Fibroblast of the conjunctiva (primary cell): ENCODE measurements around the gene MTHFD2L.

Source experiments
- DNase-seq: peaks from one replicate; pipeline ENCODE4 v3.0.0-alpha.2; 2010; ENCODE audit warnings: low read depth

The MTHFD2L gene

GRCh38 chr4:74307170-74307569, 149.3 kb downstream of the MTHFD2L start:
- no peak for DNase-seq

- DNase-seq, result no peak
Observed at GRCh38 chr4:74308215-74308614, 150.3 kb downstream of the MTHFD2L start, which contains the start of gene EPGN. Gene EPGN (plus strand): TSS chr4:74308470. CDS start chr4:74308534, 64 bp downstream.

GRCh38 chr4:74309223-74309622, 151.3 kb downstream of the MTHFD2L start:
- no peak for DNase-seq

GRCh38 chr4:74311696-74312313, 153.9 kb downstream of the MTHFD2L start:
- peak; percentile 49 for DNase-seq

- no peak for DNase-seq
Observed at GRCh38 chr4:74314329-74314728, 156.4 kb downstream of the MTHFD2L start.

GRCh38 chr4:74314944-74315343, 157.0 kb downstream of the MTHFD2L start:
- no peak for DNase-seq

GRCh38 chr4:74315376-74315775, 157.5 kb downstream of the MTHFD2L start:
- no peak for DNase-seq

GRCh38 chr4:74316397-74316796, 158.5 kb downstream of the MTHFD2L start:
- DNase-seq, result peak; percentile 37

GRCh38 chr4:74317616-74318246, 159.8 kb downstream of the MTHFD2L start:
- peak; percentile 24 for DNase-seq

GRCh38 chr4:74318276-74318675, 160.4 kb downstream of the MTHFD2L start:
- DNase-seq, result no peak

- no peak for DNase-seq
Observed at GRCh38 chr4:74319470-74319869, 161.6 kb downstream of the MTHFD2L start.

GRCh38 chr4:74320559-74321118, 162.7 kb downstream of the MTHFD2L start:
- DNase-seq, result peak; percentile 47

GRCh38 chr4:74322301-74322700, 164.4 kb downstream of the MTHFD2L start:
- no peak for DNase-seq

GRCh38 chr4:74323663-74324062, 165.7 kb downstream of the MTHFD2L start:
- DNase-seq, result no peak

- no peak for DNase-seq
Observed at GRCh38 chr4:74324262-74324661, 166.3 kb downstream of the MTHFD2L start.

- DNase-seq, result no peak
Observed at GRCh38 chr4:74325886-74326285, 168.0 kb downstream of the MTHFD2L start.

GRCh38 chr4:74327762-74328161, 169.8 kb downstream of the MTHFD2L start:
- no peak for DNase-seq

GRCh38 chr4:74328501-74328900, 170.6 kb downstream of the MTHFD2L start:
- no peak for DNase-seq

- DNase-seq, result no peak
Observed at GRCh38 chr4:74329307-74329706, 171.4 kb downstream of the MTHFD2L start.

- no peak for DNase-seq
Observed at GRCh38 chr4:74330295-74330750, 172.4 kb downstream of the MTHFD2L start.

- no peak for DNase-seq
Observed at GRCh38 chr4:74331252-74331651, 173.3 kb downstream of the MTHFD2L start.

- DNase-seq, result no peak
Observed at GRCh38 chr4:74331944-74332343, 174.0 kb downstream of the MTHFD2L start.

GRCh38 chr4:74334636-74335035, 176.7 kb downstream of the MTHFD2L start:
- no peak for DNase-seq
